Measurements from ENCODE around the gene MCRIP2. TPM values are rescaled to one million over a fixed set of nuclear protein-coding genes. Genes with fewer than 3 reads are reported as not detected.

MCRIP2 gene
- total RNA-seq, 1 experiment from 2014 or later = 69.6 TPM

DNA sequence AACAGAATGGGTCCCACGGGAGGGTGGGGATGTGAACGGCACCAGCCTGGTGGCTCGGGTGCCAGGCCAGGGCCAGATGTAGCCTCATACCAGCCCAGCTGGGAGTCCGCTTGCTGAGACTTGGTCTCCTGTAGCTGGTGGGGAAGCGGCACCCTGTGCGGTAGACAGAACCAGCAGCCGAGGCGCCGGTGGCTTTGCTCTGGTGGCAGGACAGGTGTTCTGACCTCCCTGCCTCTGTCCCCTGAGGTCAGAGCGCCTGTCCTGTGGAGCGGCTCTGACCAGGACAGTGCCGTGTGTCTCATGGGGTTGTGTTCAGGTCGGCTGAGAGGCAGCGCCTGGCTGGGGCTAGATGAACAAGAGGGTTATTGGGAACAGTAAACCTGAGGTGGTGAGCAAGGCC lies 31.6 kb upstream of the MCRIP2 start:
- Histone ChIP-seq H4K20me1 (ENCODE audit: insufficient read depth) (peaks cover 4% of the 10 kb centered on the region; the same call in 1 of the 2 replicates), H3F3A (ENCODE audit: insufficient read depth, low read depth) (no peaks in the 10 kb centered on the region), H3K4me1 (replicated peaks; ENCODE audit: insufficient read depth) (no peaks in the 10 kb centered on the region), H3K4me3 (no peak overlapping the region), H3K27me3 (ENCODE audit: insufficient read depth, low read depth) (no peaks in the 10 kb centered on the region), H3K36me3 (ENCODE audit: low read depth) (no peaks in the 10 kb centered on the region), H2AFZ (no peak overlapping the region), H3K27ac (no peak overlapping the region), H3K79me2 (ENCODE audit: low read depth) (0 out of 2 replicates have a peak, but pooled peaks cover 1% of the 10 kb centered on the region), H3K9me3 (ENCODE audit: insufficient read depth, low read depth) (no peaks in the 10 kb centered on the region), H3K9me2 (ENCODE audit: insufficient read depth) (no peaks in the 10 kb centered on the region), H3K4me2 (no peak overlapping the region)
- no TSS peak for BruUV-seq (replicated peaks)
- intact Hi-C loops (cut with micrococcal nuclease; ENCODE audit: unreplicated experiment) = no loop called here
- DNase-seq = no peak
- ChIA-PET POLR2A (ENCODE audit: unreplicated experiment) (interaction anchor here (0.7 kb wide), 1 partner anchor 32 kb away, joined by 3 read pairs; no protein-coding TSS in a partner anchor), CTCF (interaction anchor here (0.9 to 1.3 kb wide), 2 partner anchors 9 to 16 kb away, joined by 3 read pairs; no protein-coding TSS in a partner anchor)
- TF ChIP-seq CTCF (conservative IDR thresholded peaks at IDR 0.05) (no peak), EZH2 (IDR thresholded peaks at IDR 0.05; ENCODE audit: low read depth) (no peak)

DNA sequence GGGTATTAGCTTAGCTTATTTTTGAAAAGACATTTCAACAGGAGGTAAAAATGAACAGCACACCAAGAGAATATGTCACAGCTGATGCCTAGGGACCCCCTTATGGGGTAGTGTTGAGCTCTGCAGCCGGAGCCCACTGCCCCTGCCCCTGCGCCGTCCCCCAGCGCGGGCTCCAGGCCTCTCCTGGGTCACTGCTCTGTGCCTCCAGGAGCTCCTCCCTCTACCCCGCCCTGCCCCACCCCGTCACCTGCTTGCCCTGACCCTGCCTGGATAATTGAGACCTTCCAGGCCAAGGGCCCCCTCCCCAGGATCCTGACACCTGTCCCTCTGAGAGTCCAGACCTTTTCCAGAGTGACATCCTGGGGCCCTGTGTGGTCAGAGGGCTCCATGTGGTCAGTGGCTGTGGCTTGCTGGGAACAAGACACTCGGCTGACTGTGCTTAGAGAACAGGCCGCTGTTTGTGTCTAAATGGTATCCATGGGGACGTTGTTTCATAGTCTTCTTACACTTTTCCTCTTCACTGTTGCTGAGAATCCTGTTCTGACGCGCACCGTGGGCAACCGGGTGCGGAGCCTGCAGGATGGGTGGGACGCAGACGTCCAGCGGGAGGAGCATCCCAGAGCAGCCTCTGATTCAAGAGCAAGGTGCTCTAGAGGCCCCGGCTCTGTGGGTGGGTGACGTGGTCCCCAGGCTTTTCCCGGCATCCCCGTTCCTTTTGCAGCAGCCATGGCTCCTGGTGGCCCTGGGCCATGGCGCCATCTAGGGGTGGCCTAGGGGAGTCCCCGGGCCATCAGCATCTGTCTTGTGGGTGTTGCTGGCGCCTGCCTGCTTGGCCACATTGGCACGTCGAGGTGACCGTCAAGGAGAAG lies 30.9 kb upstream of the MCRIP2 start:
- TF ChIP-seq CTCF (conservative IDR thresholded peaks at IDR 0.05) = peak; percentile 68
- TF ChIP-seq EZH2 (IDR thresholded peaks at IDR 0.05; ENCODE audit: low read depth) = no peak
- no peaks in the 10 kb centered on the region for H3K4me1 ChIP-seq (replicated peaks; ENCODE audit: insufficient read depth)
- CTCF ChIA-PET = interaction anchor here (0.9 to 1.3 kb wide), 2 partner anchors 10 to 17 kb away, joined by 3 read pairs; no protein-coding TSS in a partner anchor
- no peaks in the 10 kb centered on the region for H3K27me3 ChIP-seq (ENCODE audit: insufficient read depth, low read depth)
- POLR2A ChIA-PET (ENCODE audit: unreplicated experiment) = no interaction called here
- H4K20me1 ChIP-seq (ENCODE audit: insufficient read depth) = peaks cover 4% of the 10 kb centered on the region; the same call in 1 of the 2 replicates
- H3K4me2 ChIP-seq = no peak overlapping the region
- no peaks in the 10 kb centered on the region for H3K9me3 ChIP-seq (ENCODE audit: insufficient read depth, low read depth)
- H3F3A ChIP-seq (ENCODE audit: insufficient read depth, low read depth) = no peaks in the 10 kb centered on the region
- H3K27ac ChIP-seq = no peak overlapping the region
- DNase-seq = no peak
- intact Hi-C loops (cut with micrococcal nuclease; ENCODE audit: unreplicated experiment) = no loop called here
- H3K9me2 ChIP-seq (ENCODE audit: insufficient read depth) = no peaks in the 10 kb centered on the region
- BruUV-seq (replicated peaks) = no TSS peak
- H3K36me3 ChIP-seq (ENCODE audit: low read depth) = no peaks in the 10 kb centered on the region
- H3K4me3 ChIP-seq = no peak overlapping the region
- no peak overlapping the region for H2AFZ ChIP-seq
- H3K79me2 ChIP-seq (ENCODE audit: low read depth) = 0 out of 2 replicates have a peak, but pooled peaks cover 3% of the 10 kb centered on the region

- no peaks in the 10 kb centered on the region for H3K36me3 ChIP-seq (ENCODE audit: low read depth)
- H3K79me2 ChIP-seq (ENCODE audit: low read depth) = 0 out of 2 replicates have a peak, but pooled peaks cover 3% of the 10 kb centered on the region
- ChIA-PET POLR2A (ENCODE audit: unreplicated experiment) (no interaction called here), CTCF (no interaction called here)
- no peaks in the 10 kb centered on the region for H3K9me3 ChIP-seq (ENCODE audit: insufficient read depth, low read depth)
- TF ChIP-seq EZH2 (IDR thresholded peaks at IDR 0.05; ENCODE audit: low read depth) (no peak), CTCF (conservative IDR thresholded peaks at IDR 0.05) (no peak)
- BruUV-seq (replicated peaks) = no TSS peak
- intact Hi-C loops (cut with micrococcal nuclease; ENCODE audit: unreplicated experiment) = no loop called here
- H3K27me3 ChIP-seq (ENCODE audit: insufficient read depth, low read depth) = no peaks in the 10 kb centered on the region
- H4K20me1 ChIP-seq (ENCODE audit: insufficient read depth) = peaks cover 4% of the 10 kb centered on the region; the same call in 1 of the 2 replicates
- H3K4me1 ChIP-seq (replicated peaks; ENCODE audit: insufficient read depth) = no peaks in the 10 kb centered on the region
- H3K27ac ChIP-seq = no peak overlapping the region
- H3K4me2 ChIP-seq = no peak overlapping the region
- H2AFZ ChIP-seq = no peak overlapping the region
- no peaks in the 10 kb centered on the region for H3K9me2 ChIP-seq (ENCODE audit: insufficient read depth)
- no peak overlapping the region for H3K4me3 ChIP-seq
- no peaks in the 10 kb centered on the region for H3F3A ChIP-seq (ENCODE audit: insufficient read depth, low read depth)
- no peak for DNase-seq
Observed at GRCh38 chr16:615122-615521, 26.5 kb upstream of the MCRIP2 start.
